T-helper 2 cell (primary cell): ENCODE results near the gene SEMA7A.
"Not testable (repeated sequence)": the region's sequence is repeated elsewhere in the genome, so short reads cannot be mapped to it uniquely, and the experiment has no call there.

ENCODE experiments used
- DNase-seq, 5 experiments: peaks; one replicate each; pipeline versions ENCODE4 v3.0.0 to v3.0.0-alpha.2; 2012 to 2022

SEMA7A gene

GRCh38 chr15:74398183-74398582, 35.6 kb downstream of the SEMA7A start:
- no peak for DNase-seq

- no peak for DNase-seq
These were observed 36.3 kb downstream of the SEMA7A start for GRCh38 chr15:74397239-74398068.

DNA sequence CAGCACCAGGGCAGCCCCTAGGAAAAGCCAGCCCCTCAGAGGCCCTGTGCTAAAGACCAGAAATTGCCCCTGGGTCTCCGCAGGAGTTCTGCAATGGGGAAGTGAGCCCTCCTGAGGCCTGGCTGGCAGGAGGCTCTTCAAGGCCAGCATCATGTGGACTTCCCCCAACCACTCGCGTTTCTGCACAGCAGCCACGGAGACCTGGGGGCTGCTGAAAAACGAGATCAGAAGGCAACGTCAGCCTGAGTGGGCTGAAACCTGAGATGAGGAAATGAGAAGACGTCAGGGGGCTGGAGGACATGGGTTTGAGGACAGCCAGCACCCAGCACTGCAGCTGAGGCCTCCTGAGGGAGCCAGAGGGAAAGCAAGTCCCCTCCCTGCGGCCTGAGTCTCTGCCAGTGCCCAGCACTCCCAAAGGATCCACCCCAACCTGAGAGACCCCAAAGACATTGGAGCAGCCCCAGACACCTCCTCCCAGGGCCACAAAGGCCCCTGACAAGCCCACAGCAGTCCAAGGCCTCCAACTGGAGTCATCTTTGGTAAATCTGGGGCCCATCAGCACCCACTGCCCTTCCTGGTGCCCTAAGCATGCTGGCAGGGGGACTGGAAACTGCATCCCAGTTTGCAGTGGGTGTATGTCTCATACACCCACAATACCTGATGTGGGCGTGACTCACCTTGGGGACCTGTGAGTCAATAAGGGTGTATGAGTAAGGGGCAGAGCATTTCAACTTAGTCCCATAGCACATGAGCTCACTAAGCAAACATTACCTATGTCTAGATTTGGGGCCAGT, 37.1 kb downstream of the SEMA7A start:
- peak in 1 of 5 experiments; percentile 29 for DNase-seq

- no peak for DNase-seq
These were observed 37.7 kb downstream of the SEMA7A start for GRCh38 chr15:74396146-74396438.

DNA sequence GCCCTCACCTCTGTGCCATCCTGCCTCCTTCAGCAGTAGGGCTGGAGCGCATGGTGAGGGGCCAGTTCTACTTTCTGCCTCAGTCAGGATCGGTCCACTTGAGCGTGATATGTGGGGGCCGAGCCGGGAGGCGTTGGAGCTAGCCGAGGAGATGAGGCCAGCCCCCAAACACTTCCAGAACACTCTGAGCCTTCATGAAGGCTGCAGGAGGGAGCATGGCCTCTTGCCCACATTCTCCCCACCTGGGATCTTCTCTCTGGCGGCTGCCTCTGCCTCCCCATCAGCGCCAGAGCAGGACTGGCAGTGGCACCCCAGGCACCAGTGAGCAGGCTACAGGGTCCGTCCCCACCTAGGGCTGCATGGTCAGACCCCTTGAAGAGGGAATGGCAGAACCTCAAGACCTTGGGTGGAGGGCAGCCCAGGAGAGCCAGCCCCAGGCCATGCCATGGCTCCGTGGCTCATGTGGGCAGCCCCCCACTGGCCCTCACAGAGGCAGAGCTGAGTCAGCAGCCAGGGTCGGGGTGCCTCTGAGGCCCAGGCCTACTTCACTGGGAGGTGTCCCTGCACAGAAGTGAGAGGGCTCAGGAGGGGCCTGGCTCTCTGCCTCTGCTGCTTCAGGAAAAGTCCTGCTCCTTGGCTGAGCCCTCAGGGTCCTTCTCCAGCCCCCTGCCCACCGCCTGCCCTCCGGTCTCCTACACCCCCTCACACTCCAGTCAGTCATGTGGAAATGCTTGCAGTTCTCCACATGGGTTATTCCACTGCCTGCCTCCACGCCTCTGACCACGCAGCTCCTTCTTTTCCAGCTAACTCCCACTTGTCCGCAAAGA, 38.2 kb downstream of the SEMA7A start:
- no peak for DNase-seq

DNA sequence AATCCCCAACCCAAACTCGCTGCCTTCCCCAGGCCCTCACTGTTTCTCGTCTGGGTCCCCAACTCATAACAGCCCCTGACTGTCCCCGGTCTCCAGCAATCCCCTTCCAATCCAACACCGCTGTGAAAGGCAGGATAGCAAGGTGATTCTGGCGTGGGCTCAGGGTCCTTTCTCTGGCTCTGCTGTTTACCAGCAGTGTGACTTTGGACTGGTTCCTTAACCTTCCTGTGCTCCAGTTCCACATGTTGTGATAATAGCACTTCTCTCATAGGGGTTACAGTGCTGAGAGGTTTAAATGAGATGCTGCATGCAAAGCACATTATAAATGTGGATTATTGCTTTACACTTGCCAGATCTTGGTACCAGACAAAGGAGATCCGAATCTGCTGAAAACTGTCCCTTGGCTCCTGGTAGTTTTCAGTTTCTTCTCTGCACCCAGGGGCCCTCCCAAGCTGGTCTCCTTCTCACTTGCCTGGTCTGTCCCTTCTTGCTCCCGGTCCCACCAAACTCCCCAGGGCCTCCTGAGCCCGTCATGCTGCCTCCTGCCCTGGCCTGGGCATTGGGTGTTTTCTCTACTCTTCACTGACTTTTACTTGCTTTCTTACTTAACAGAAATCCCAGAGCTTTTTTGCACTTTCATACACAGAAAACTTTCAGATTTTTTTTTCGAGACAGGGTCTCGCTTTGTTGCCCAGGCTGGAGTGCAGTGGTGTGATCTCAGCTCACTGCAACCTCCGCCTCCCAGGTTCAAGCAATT, 39.5 kb downstream of the SEMA7A start:
- DNase-seq: no peak

DNA sequence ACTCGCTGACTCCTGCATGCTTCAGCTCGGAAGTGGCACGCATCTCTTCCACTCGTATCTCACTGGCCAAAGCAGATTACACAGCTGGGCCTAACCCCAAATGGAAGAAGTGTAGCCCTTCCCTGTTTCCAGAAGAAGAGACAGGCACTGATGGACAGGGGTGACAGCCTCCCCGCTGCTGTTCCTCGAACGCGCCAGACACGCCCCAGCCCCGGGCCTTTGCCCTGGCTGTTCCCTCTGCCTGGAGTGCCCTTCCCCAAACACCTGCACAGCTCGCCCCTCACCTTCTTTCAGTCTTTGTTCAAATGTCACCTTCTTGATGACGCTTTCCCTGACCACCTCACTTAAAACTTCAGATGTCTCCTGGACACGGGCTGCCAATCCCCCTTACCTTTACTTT, 40.3 kb downstream of the SEMA7A start:
- DNase-seq: no peak

- no peak for DNase-seq
These were observed 40.9 kb downstream of the SEMA7A start for GRCh38 chr15:74392902-74393301.

DNA sequence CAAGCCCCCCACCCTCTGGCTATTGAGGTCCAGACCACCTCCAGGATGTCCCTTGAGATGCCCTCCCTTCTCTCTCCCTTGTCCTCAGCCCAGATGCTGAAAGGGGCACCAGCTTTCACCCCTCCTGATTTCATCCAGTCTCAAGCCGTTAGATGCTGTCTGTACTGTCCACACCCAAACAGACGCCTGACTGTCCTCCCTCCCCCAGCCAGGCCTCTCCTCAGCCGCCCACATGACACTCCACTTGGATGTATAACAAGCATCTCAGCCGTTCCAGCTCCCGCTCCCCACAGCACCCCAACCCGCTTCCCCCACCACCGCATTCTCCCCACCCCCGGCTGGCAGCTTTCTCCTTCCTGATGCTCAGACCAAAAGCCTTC, 41.3 kb downstream of the SEMA7A start:
- DNase-seq: no peak

DNA sequence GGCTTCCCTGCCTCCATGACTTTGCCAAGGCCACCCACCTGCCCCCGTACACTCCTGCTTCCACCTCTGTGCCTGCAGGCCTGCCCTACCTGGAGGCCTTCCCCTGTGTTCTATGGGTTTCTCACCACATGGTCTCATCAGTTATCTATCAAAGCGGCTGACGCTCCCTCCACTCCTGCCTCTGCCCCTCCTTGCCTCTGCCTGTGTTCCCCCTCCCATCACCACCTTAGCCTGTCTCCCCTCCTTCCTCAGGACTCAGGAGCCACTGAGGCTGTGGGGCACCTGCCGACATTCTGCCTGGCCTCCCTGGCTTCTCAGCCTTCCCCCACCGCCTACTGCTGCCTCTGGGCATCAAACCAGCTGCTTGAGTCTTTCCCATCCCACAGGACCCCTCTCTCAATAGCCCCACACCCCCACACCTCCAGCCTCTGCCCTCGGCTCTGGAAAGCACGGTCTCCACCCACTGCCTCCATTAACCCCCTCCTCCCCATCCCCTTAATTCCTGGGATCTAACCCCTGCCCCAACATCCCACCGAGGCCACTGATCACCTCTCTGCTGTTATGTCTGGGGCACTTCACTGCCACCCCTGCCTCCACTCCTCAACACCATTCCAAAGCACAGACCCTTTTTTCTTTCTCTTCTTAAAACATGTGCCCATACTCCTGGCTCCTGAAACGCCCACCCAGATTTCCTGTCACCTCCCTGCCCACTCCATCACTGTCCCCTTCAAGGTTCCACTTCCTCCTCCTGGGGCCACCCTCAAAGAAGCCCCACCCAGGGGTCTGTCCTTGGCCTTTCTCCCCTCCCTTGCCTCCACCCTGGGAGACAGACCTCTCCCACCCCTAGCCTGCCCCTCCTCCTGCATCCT, 41.9 kb downstream of the SEMA7A start:
- DNase-seq: no peak

DNA sequence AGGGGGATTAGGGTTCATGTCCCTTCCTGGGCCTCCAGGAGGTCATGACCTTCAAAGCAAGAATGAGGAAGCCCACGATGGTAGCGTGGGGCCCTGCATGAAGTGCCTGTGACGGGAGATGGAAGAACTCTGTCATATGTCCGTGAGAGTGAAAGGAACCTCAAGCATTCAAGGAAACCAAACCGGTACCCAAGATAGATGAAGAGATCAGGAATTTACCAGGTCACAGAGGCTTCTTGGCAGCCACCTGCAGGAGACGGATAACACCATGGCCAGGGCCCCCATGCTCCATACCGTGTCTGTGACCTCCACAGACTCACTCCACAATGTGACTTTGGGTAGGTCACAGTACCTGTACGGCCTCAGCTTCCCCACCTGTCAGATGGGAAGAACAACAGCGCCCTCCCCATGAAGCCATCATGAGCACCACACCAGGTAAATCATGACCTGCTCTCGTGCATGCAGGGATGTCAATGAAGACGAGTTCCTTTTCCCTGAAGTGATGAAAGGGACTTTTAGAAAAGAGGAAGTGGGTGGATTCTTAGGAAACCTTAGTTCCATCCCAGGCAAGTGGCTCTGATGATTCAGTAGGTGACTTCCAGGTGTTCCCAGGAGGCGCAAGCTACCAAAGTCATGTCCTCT, 43.0 kb downstream of the SEMA7A start:
- DNase-seq: no peak

DNA sequence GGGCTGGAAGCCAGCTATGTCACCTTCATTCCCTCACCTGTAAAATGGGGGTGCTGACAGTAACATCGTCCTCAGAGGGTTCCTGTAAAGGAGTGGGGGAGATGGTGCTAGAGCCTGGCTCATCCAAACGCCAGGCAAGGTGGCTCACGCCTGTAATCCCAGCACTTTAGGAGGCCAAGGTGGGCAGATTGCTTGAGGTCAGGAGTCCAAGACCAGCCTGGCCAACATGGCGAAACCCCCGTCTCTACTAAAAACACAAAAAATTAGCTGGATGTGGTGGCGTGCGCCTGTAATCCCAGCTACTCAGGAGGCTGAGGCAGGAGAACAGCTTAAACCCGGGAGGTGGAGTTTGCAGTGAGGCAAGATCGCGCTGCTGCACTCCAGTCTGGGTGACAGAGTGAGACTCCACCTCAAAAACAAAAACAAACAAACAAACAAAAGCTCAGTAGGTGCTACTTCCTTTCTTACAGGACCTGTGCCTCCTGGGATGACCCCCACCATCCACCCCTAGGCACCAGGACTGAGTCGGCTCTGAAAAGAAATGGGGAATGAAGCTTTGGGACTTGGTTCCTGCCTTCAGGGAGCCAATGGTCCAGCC, 43.6 kb downstream of the SEMA7A start:
- DNase-seq: not testable (repeated sequence)

DNA sequence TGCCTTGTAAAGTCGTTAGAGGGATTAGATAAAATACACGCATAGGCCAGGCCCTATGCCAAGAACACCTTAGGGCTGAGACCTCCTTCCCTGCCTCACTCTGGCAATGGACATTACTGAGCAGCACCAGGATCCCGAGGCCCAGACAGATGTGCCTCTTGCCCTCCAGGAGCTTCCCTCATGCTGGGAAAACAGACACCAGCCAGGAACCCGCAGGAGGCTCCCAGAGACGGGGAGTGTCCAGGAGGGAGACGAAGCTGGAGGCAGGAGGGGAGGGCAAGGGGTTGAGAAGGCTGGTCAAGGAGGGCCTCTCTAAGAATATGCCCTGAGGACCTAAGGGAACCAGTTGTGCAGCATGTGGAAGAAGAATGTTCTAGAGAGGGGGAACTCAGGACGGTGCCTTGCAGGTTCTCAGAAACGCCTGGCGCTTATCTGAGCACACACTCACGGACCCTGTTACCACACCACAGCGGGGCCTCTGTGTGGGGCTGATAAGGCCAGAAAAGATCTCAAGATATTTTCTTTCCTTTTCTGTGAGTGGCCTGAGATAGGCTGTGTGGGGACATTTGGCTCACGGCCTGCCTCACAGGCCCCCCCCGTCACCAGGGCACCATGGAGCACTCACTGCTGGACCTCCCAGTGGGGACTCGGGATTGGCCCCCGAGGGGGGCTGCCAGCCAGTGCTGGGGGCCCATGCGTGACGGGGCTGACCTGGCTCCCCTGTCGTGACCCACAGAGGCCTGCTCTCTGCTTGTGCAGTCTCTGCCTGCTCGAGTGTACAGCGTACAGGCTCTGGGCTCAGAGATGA, 44.3 kb downstream of the SEMA7A start:
- DNase-seq: no peak

DNA sequence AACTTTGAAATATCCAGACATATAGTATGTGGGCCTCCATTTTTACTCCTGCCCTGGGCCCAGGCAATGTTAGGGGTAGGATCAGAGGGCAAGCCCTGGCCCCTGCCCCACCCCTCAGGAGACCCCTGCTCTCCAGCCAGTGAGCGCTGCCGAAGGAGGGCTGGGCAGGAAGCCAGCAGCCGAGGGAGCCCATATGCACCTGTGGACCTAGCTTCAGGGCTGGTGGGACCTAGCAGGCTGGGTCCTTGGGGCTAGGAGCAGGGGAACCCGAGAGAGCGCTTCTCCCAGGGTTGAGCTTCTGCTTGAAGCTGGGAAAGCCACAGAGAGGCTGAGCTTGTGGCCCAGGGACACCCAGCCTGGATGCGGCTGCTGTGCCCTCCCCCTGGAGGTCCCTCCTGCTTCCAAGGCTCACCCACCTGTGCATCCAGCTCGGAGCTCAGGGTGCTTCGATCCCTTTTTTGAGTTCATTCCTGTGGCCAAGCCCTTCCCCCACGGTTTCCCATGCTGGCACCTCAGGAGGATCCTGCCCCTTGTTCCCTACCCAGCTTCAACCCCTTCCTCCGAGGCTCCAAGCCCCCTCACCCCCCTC, 45.3 kb downstream of the SEMA7A start:
- DNase-seq: no peak

DNA sequence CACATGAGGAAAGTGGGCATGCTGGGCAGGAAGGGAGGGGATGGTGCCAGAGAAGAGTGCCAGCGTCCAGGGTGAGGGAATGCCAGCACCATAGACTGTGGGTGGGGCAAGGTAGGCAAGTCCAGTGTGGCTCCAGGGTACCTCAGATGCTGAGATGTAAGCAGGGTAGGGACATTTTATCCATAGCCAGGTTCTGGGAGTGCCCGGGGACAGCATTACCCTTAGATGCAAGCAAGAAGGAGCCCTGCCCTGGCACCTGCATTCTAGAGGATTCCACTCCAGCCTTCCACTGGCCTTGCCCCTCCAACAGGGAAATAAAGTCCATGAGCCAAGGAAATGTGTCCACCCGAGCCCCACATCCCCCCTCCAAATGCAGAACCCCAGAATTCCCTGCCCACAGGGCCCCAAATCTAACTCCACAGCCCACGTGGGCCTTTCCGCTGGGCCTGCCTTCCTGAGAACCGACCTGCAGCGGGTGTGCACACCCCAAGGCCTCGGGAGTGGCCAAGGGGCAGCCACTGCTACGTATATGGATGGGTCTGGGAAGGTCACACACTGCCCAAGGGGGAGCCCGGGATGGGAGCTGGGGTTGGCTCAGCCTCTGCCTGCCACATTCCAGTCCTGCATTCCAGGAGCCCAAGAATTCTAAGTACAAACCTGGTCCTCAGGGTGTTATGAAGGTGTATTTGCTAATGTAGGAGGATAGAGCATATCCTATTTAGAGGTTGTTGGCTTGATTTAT, 46.0 kb downstream of the SEMA7A start:
- DNase-seq: no peak

DNA sequence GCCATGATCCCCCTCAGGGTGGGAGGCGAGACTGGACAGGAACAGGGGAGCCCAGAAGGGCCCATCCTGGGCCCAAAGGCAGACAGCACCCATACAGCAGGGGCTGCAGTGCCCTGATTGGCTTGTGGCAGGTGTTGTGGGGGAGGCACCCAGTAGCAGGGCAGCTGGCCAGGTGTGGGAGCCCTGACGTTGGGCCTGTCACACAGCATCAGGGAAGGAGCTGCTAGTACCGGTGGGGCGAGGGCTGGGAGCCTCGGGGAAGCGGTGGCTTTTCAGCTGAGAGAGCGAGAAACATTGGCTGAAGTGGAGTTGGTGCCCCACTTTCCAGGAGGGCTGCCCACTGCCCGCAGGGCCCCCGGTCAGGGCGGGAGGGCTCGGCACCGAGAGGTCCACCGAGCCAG, 46.6 kb downstream of the SEMA7A start:
- no peak for DNase-seq

- no peak for DNase-seq
These were observed 47.1 kb downstream of the SEMA7A start for GRCh38 chr15:74386496-74387140.

DNA sequence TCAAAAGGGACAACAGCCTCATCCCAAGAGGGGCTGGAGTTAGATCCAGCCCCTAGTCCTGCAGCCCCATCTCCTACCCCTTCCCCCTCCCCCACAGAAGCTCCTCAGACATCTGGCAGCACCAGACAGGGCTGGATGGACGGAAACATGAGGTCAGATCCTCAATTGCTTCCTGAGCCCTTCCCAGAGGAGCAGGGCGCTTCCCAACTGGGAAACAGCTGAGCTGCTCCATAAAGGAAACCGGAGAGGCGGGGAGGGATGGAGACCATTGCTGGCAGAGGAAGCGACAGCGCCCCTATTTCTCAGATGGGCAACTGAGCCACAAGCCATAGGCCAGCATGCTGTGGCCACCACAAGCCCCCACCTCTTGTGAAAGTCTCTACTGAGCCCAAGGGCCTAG, 48.0 kb downstream of the SEMA7A start:
- DNase-seq: no peak
